NCI-H146 (cell line): ENCODE results near the gene PGAP6.
"Not testable (repeated sequence)": the region's sequence is repeated elsewhere in the genome, so short reads cannot be mapped to it uniquely, and the experiment has no call there.

Experiments
- DNase-seq: peaks from one replicate; lab custom pipeline; 2025; lab: John Stamatoyannopoulos, UW

PGAP6 gene

GRCh38 chr16:349211-349610 is 32.6 kb downstream of the PGAP6 start:
- no peak for DNase-seq

GRCh38 chr16:348495-348894 is 33.3 kb downstream of the PGAP6 start:
- DNase-seq = not testable (repeated sequence)

- no peak for DNase-seq
Observed at GRCh38 chr16:347203-347602, 34.6 kb downstream of the PGAP6 start.

GRCh38 chr16:346587-346986 is 35.2 kb downstream of the PGAP6 start:
- DNase-seq = no peak

GRCh38 chr16:345772-346171 is 36.0 kb downstream of the PGAP6 start:
- no peak for DNase-seq

- DNase-seq = no peak
Observed at GRCh38 chr16:342455-343213, 39.1 kb downstream of the PGAP6 start.

GRCh38 chr16:341974-342336 is 39.8 kb downstream of the PGAP6 start:
- DNase-seq = not testable (repeated sequence)

- DNase-seq = not testable (repeated sequence)
Observed at GRCh38 chr16:341095-341973, 40.4 kb downstream of the PGAP6 start.

- DNase-seq = no peak
Observed at GRCh38 chr16:340370-341091, 41.2 kb downstream of the PGAP6 start.

- DNase-seq = no peak
Observed at GRCh38 chr16:339680-340079, 42.1 kb downstream of the PGAP6 start.

- no peak for DNase-seq
Observed at GRCh38 chr16:337975-338575, 43.7 kb downstream of the PGAP6 start.

- no peak for DNase-seq
Observed at GRCh38 chr16:337437-337836, 44.3 kb downstream of the PGAP6 start.

GRCh38 chr16:336269-336668 is 45.5 kb downstream of the PGAP6 start:
- no peak for DNase-seq

- not testable (repeated sequence) for DNase-seq
Observed at GRCh38 chr16:334861-335632, 46.7 kb downstream of the PGAP6 start.

- not testable (repeated sequence) for DNase-seq
Observed at GRCh38 chr16:334164-334832, 47.5 kb downstream of the PGAP6 start.

- DNase-seq = no peak
Observed at GRCh38 chr16:333406-334094, 48.2 kb downstream of the PGAP6 start.

GRCh38 chr16:331181-331814 is 50.5 kb downstream of the PGAP6 start:
- DNase-seq = not testable (repeated sequence)

- DNase-seq = no peak
Observed at GRCh38 chr16:330741-331140, 51.0 kb downstream of the PGAP6 start.

GRCh38 chr16:325375-326145 is 56.2 kb downstream of the PGAP6 start:
- no peak for DNase-seq
